Measurements from ENCODE around the gene DGKG. TPM values are rescaled to one million over a fixed set of nuclear protein-coding genes. Genes with fewer than 3 reads are reported as not detected.

DGKG gene
- total RNA-seq, 2 experiments from 2014 or later: 0.19 to 0.54 TPM

DNA sequence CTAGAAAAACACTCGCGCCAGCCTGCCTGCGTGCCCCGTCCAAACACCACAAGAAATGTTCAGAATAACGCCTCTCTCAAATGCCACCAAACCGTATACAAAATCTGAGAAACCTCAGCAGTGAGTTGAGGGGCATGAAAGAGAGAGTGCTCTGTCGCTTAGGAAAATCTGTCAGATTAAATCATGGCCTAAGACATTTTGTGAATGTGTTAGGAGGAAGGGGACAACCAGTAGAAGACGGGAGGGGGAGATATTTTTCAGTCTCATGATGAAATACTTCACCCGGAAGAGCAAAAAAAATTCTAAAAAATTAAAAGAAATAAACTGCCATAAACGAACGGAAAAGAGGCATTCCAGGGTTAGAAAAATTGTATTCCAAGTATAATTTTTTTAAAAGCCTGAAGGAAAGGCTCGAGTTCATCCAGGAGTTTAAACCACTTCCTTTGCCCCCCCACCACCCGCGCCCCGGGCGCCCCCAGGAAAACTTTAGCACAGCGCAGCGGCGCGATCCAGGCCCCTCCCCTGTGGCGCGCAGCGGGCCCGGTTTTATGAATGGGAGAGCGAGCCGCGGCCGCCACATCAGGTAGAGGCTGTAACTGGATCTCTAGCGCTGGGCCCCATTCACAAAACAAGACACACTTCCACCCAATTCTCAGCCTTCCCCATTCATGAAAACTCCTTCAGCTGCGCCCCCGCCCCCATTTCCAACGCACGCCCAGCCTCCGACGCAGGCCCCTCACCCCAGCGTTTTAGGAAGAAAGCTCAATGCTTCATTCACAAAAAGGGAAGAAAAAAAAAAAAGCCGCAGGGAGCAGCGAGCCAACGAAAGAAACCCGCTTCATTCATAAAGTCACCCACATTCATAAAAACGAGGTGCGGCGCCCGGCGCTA is 254.6 kb downstream of the DGKG start:
- H3K27ac Mint-ChIP-seq: no peak overlapping the region

GRCh38 chr3:186105543-186105942 is 256.5 kb downstream of the DGKG start:
- POLR2A ChIA-PET: no interaction called here
- Mint-ChIP-seq H3K4me1 (peaks cover 22% of the 10 kb centered on the region), H3K9me3 (no peaks in the 10 kb centered on the region), H3K36me3 (no peaks in the 10 kb centered on the region), H3K27ac (no peak overlapping the region), H3K27me3 (peaks cover 78% of the 10 kb centered on the region), H3K4me3 (no peak overlapping the region)
- DNase-seq (no peak), ATAC-seq (ENCODE audit: low read depth) (no peak)

More for the DNA sequence above, 254.6 kb downstream of the DGKG start:
- ATAC-seq (ENCODE audit: low read depth) (no peak), DNase-seq (peak; percentile 56)
- Mint-ChIP-seq H3K4me1 (peaks cover 30% of the 10 kb centered on the region), H3K9me3 (no peaks in the 10 kb centered on the region), H3K36me3 (no peaks in the 10 kb centered on the region), H3K4me3 (peak overlapping the region; percentile 96), H3K27me3 (peaks cover 85% of the 10 kb centered on the region)
- POLR2A ChIA-PET: no interaction called here

DNA sequence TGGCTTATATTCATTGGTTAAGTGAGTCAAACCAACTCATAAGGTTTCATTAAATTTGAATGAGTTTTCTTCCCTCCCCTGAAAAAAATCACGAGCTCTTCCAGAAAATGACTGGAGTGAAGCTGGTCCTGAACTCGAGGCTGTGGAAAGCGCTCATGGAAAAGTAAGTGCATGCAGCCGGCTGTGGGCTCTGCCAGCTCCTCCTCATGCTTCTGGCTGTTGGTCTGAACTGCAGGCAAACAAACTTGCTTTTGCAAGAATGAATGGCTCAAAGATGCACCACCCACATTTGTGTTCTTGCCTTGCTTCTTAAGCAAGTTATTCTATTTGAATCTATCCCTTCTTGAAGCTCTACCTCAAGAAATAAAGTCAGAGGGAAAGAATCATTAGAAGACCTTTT is 259.3 kb downstream of the DGKG start:
- Mint-ChIP-seq H3K27ac (no peak overlapping the region), H3K36me3 (no peaks in the 10 kb centered on the region), H3K4me3 (no peak overlapping the region), H3K27me3 (peaks cover 86% of the 10 kb centered on the region), H3K4me1 (peaks cover 8% of the 10 kb centered on the region), H3K9me3 (no peaks in the 10 kb centered on the region)
- POLR2A ChIA-PET: interaction anchor here (0.7 kb wide), 1 partner anchor 49 kb away, joined by 5 read pairs; no protein-coding TSS in a partner anchor
- no peak for ATAC-seq (ENCODE audit: low read depth)
- no peak for DNase-seq

GRCh38 chr3:186100398-186100797 is 261.6 kb downstream of the DGKG start:
- no peak overlapping the region for H3K27ac Mint-ChIP-seq
- H3K27me3 Mint-ChIP-seq: peaks cover 87% of the 10 kb centered on the region
- H3K9me3 Mint-ChIP-seq: no peaks in the 10 kb centered on the region
- POLR2A ChIA-PET: no interaction called here
- no peak for ATAC-seq (ENCODE audit: low read depth)
- DNase-seq: no peak
- no peaks in the 10 kb centered on the region for H3K36me3 Mint-ChIP-seq
- peaks cover 10% of the 10 kb centered on the region for H3K4me1 Mint-ChIP-seq
- H3K4me3 Mint-ChIP-seq: no peak overlapping the region

DNA sequence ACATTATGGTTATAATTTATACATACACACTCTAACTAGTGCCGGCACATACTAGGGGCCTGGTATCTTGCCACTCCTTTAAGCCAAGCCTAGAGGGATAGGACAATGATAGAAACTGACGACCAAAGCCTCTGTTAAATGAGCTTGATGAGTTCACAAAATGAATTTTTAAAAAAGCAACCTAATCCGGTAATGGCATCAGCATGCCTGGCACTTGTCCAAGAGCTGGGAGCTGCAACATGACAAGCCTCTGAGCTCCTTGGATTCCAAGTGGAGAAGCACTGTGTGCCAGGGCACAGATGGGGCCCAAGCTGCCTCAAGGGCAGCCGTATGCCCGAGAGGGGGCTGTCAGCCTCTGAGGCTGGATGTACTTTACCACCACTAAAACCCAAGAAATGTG is 262.9 kb downstream of the DGKG start:
- no peak for ATAC-seq (ENCODE audit: low read depth)
- Mint-ChIP-seq H3K27me3 (peaks cover 88% of the 10 kb centered on the region), H3K36me3 (no peaks in the 10 kb centered on the region), H3K4me3 (no peak overlapping the region), H3K9me3 (no peaks in the 10 kb centered on the region), H3K4me1 (peaks cover 10% of the 10 kb centered on the region), H3K27ac (no peak overlapping the region)
- POLR2A ChIA-PET: interaction anchor here (1.2 kb wide), 1 partner anchor 10 kb away, joined by 4 read pairs; the partner anchor contains the start of gene ETV5
- no peak for DNase-seq

DNA sequence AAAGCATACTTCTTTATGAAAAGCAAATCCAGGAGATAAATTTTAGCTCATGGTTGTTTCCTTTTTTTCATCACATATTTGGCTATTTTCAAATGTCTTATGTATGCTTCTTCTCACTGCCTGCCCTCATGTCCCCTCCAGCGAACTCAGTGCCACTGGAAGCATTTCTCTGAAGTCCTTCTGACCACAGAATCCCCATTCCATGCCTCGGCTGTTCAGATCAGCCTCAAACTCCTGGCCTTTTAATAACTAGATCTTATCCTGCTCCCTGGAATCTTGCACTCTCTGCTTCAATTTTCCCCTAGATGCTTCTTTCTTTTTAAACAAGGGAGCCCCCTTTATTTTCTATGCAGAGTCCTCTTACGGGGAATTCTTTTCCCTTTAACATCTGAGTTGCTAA is 263.3 kb downstream of the DGKG start:
- no peak for DNase-seq
- no peaks in the 10 kb centered on the region for H3K36me3 Mint-ChIP-seq
- no peak for ATAC-seq (ENCODE audit: low read depth)
- peaks cover 87% of the 10 kb centered on the region for H3K27me3 Mint-ChIP-seq
- H3K4me1 Mint-ChIP-seq: peaks cover 10% of the 10 kb centered on the region
- H3K27ac Mint-ChIP-seq: no peak overlapping the region
- POLR2A ChIA-PET: interaction anchor here (1.2 kb wide), 1 partner anchor 11 kb away, joined by 4 read pairs; the partner anchor contains the start of gene ETV5
- H3K4me3 Mint-ChIP-seq: no peak overlapping the region
- H3K9me3 Mint-ChIP-seq: no peaks in the 10 kb centered on the region

GRCh38 chr3:186097663-186098451 is 264.2 kb downstream of the DGKG start:
- peak overlapping the region; percentile 56 for H3K4me3 Mint-ChIP-seq
- DNase-seq (no peak), ATAC-seq (ENCODE audit: low read depth) (peak; percentile 47)
- H3K27ac Mint-ChIP-seq: no peak overlapping the region
- H3K9me3 Mint-ChIP-seq: no peaks in the 10 kb centered on the region
- peaks cover 83% of the 10 kb centered on the region for H3K27me3 Mint-ChIP-seq
- POLR2A ChIA-PET: interaction anchor here (1.2 to 1.3 kb wide), 2 partner anchors 12 to 17 kb away, joined by 3 to 4 read pairs; partner anchors contain the start of gene ETV5
- H3K4me1 Mint-ChIP-seq: peaks cover 10% of the 10 kb centered on the region
- no peaks in the 10 kb centered on the region for H3K36me3 Mint-ChIP-seq

- no peak for ATAC-seq (ENCODE audit: low read depth)
- POLR2A ChIA-PET: interaction anchor here (1.3 kb wide), 1 partner anchor 16 kb away, joined by 3 read pairs; no protein-coding TSS in a partner anchor
- Mint-ChIP-seq H3K36me3 (no peaks in the 10 kb centered on the region), H3K4me1 (peaks cover 10% of the 10 kb centered on the region), H3K4me3 (no peak overlapping the region), H3K9me3 (no peaks in the 10 kb centered on the region), H3K27ac (no peak overlapping the region), H3K27me3 (peaks cover 84% of the 10 kb centered on the region)
- no peak for DNase-seq
Observed at GRCh38 chr3:186097317-186097662, 264.7 kb downstream of the DGKG start.

Other genes starting within 250 kb of the DGKG start
- 1 to 10 TPM; 4.5 to 6.7 TPM for gene CRYGS, start 182.1 kb upstream of the DGKG start, total RNA-seq
- 10 to 100 TPM; 15.2 to 17.4 TPM for gene TBCCD1, start 205.1 kb upstream of the DGKG start, total RNA-seq
- 10 to 100 TPM; 37.0 to 41.2 TPM for gene DNAJB11, start 208.5 kb upstream of the DGKG start, total RNA-seq

All from activated naive CD8-positive, alpha-beta T cell treated with anti-CD3 and anti-CD28 coated beads, Interleukin-2, amount 10 ng/mL, durations not matched to agents 7 days and 5 days (primary cell).